Activated gamma-delta T cell treated with Interleukin-2 at 50 U/mL for 16 hours (primary cell): ENCODE results near the gene ACAP2.
"Not testable (repeated sequence)": the region's sequence is repeated elsewhere in the genome, so short reads cannot be mapped to it uniquely, and the experiment has no call there.

Experiments used
- DNase-seq: peaks from one replicate; pipeline ENCODE4 v3.0.0-alpha.2; 2020

ACAP2 gene

GRCh38 chr3:195385526-195385925 lies 57.3 kb downstream of the ACAP2 start:
- no peak for DNase-seq

DNA sequence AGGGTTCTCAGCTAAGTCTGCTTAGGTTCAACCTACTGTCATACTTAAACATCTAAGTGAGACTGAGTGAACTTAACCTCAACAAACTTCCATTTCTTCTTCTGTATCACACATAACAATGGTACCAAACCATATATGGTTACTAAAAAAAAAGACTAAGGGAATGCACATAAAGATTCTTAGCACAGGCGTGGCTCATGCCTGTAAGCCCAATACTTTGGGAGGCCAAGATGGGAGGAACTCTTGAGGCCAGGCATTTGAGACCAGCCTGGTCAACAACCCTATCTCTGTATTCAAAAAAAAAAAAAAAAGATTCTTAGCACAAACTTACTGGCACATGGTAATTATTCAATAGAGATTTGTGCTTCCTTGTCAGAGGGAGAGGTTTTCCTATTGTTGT lies 57.9 kb downstream of the ACAP2 start:
- DNase-seq = no peak

DNA sequence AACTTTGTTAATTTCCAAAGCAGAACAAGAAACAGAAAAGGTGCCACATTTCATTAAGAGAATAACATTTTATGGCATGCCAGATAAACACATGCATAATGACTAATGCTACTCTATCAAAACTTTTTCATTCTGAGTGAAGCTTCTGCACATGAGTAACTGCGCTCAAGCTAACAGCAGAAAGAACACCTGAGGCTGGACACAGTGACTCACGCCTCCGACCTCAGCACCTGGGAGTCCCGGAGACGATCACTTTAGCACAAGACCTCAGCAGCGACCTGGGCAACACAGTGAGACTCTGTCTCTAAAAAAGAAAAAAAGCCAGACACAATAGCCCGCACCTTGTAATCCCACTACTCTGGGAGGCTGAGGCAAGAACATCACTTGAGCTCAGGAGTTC lies 70.6 kb downstream of the ACAP2 start:
- no peak for DNase-seq

DNA sequence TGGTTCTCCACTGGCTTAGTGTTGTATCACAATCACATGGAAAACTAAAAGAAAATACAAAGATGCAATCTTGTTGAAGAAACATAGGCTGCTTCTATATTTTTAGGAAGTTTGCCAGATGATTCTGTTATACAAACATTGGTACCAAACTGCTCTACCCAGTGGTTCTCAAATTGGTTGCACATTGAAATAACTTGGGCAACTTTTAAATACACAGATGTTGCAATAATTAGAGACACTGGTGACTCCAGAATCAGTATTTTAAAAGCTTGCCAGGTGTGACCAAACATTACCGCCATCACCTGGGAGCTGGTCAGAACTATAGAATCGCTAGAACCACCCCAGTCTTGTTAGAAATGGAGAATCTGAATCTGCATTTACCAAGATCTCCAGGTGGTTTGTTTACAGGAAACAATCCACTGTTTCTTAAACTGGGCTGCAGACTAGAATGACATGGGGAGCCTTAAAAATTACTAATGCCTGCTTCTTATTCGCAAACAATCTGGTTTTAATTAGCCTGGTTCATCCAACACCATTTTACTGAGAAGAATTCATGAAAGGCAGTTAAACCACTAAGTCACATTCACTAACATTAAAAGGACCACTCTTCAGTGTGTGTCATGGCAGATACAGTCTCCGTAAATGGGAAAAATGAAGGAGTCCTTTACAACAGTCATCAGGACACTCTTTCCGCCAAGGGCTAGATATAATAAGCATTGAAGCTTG lies 76.5 kb downstream of the ACAP2 start:
- DNase-seq = no peak

DNA sequence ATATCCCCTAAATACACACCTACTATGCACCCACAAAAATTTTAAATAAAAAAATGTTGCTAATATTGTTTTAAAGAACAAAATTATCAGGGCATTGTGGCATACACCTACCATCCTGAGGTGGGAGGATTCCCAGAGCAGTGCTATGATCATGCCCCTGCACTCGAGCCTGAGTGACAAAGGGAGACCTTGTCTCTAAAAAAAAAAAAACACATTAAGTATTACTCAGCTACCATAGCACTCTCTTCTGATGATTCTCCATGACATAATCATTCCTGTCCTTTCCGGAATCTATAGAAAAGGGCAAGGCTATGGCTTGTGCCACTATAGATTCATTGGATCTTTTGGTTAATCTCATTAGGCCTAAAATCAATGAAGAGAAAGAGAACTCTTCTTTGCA lies 77.4 kb downstream of the ACAP2 start:
- DNase-seq = no peak

- not testable (repeated sequence) for DNase-seq
Observed at GRCh38 chr3:195357797-195358196, 85.0 kb downstream of the ACAP2 start.

- DNase-seq = no peak
Observed at GRCh38 chr3:195356151-195357086, 86.4 kb downstream of the ACAP2 start.

DNA sequence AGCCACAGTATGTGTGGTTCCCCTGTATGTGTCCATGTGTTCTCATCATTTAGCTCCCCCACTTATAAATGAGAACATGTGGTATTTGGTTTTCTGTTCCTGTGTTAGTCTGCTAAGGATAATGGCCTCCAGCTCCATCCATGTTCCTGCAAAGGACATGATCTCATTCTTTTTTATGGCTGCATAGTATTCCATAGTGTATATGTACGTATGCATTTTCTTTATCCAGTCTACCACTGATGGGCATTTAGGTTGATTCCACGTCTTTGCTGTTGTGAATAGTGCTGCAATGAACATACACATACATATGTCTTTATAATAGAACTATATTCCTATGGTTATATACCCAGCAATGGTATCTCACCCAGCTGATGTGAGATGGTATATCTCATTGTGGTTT lies 88.8 kb downstream of the ACAP2 start:
- not testable (repeated sequence) for DNase-seq

DNA sequence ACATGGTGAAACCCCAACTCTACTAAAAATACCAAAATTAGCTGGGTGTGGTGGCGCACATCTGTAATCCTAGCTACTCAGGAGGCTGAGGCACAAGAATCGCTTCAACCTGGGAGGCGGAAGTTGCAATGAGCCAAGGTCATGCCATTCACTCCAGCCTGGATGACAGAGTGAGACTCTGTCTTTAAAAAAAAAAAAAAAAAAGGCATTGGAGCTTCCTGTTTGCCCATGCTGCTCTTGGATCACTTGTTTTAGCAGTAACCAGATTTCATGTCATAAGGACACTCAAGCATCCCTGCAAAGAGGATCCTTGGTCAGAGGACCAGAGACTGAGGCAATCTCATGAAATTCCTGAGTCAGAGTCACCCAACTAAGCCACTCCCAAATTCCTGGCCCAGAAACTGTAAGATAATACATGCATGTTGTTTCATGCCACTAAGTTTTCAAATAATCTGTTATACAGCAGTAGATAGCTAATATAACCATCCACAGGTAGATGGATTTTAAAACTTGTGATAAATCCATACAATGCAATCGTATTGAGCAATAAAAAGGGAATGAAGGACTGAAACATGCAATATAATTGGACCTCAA lies 89.8 kb downstream of the ACAP2 start:
- DNase-seq = no peak

DNA sequence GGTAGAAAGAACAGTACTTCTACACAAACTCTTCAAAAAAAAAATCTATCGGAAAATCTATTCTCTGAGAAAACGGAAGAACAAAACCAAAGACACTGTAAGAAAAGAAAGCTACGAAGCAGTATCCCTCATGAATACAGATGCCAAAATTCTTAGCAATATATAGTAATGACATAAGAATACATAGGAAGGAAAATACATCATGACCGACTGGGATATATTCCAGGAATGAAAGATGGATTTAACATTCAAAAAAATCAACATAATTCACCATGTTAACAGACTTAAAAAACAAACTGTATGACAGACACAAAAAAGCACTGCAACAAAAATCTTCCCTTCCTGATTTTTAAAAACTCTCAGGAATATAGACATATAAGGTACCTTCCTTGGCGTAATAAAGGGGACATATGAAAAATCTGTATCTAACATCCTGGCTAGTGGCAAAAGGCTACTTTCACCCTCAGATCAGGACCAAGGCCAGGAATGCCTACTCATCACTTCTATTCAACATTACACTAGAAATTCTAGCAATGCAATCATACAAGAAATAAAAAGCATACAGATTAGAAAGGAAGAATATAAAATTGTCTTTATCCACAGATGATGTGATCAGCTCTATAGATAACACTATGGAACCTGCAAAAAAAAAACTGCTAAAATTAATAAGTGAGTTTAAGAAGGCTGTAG lies 94.2 kb downstream of the ACAP2 start:
- DNase-seq = no peak

DNA sequence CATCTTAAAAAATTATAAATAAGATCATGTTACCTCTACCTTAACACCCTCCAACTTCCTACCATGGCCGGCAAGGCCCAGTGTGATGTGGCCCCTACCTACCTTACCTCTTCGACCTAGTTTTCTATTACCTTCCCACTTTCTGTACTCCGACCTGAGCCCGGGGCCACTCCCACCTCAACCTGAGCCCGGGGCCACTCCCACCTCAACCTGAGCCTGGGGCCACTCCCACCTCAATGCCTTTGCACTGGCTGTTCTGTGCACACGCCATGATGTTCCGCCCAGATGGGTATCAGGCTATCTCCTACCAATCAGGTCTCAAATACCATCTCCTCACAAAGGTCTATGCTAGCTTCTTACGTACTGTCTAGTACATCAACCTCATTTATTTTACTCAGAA lies 105.1 kb downstream of the ACAP2 start:
- DNase-seq = no peak

GRCh38 chr3:195334967-195335366 lies 107.9 kb downstream of the ACAP2 start:
- DNase-seq = no peak

DNA sequence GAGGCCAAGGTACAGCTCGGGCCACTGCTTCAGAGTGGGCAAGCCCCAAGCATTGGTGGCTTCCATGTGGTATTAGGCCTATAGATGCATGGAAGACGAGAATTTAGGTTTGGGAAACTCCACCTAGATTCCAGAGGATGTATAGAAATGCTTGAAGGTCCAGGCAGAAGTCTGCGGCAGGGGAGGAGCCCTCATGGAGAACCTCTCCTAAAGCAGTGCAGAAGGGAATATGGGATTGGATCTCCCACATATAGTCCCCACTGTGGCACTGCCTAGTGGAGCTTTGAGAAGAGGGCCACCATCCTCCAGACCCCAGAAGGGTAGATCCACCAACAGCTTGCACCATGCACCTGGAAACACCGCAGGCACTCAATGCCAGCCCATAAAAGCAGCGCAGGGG lies 123.8 kb downstream of the ACAP2 start:
- no peak for DNase-seq

DNA sequence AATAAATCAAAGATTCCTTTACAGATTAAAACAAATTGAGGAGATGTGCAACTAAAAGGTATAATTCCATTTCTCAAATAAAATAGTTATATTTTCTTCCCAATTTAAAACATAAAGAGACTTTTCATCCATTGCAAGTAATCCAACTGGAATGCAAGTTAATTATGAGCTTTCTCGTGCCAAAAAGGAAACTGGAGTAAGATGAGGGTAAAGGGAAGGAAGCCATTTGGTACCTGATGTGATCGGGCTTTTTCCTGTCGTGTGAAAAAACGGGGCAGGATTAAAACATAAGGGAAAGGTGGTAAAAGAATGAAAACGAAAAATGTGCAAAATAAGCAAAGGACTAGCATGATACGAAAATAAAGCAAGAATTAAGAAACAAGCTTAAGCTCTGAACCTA lies 130.1 kb downstream of the ACAP2 start:
- DNase-seq = no peak

DNA sequence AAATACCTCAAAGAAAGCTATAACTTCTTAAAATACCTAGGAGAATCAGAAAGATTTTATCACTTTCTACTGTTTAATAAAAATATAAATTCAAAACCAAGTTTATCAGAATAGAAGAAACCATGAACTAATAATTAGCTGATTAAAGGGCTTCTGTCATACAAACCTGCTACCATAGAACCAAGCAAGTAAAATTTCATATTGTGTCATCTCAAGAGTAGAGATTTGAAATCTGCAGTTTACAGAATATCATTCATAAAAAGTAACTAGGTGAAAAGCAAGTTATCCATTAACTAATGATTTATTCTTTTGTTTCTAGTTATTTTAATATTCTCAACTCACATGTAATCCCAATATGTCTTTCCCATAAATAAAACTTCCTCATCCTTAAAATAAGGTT lies 135.1 kb downstream of the ACAP2 start:
- DNase-seq = no peak

GRCh38 chr3:195306369-195306768 lies 136.5 kb downstream of the ACAP2 start:
- no peak for DNase-seq

GRCh38 chr3:195302431-195302830 lies 140.4 kb downstream of the ACAP2 start:
- no peak for DNase-seq

- no peak for DNase-seq
Observed at GRCh38 chr3:195297446-195297845, 145.4 kb downstream of the ACAP2 start.

DNA sequence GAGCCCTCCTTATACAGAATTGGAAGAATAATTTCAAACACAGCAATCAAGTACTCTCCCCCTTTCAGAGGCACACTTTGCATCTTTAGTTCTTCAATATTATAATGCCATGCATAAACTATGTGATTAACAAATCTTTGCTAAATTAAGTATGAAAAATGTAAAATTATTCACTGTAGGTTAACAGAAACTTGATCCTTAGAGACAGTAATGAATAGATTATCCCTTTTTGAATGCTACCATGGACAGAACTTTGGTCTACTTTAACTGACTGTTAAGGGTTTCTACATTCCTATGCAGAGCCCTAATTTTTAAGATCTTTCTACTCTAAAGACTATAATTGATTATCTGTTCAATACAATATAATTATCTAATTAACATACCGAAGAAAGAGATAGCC lies 146.2 kb downstream of the ACAP2 start:
- DNase-seq = no peak

DNA sequence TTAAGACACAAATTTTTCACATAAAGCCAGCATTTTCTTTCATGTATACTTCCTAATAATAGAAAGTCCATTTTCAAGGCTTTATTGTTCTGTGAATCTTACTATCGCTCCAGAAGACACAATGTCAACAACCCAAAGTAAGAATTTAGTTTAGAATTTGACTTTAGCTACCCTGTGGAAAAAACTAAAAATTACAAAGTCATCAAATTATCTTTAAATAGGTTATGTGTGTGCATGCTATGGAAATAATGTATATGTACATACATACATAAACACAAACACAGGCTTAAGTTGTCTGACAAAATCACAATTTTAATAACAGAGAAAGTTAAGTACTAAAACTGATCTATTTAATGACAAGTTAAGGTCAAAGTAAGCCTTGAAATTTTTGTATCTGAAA lies 151.7 kb downstream of the ACAP2 start:
- DNase-seq = no peak

GRCh38 chr3:195290643-195291042 lies 152.2 kb downstream of the ACAP2 start:
- DNase-seq = not testable (repeated sequence)

GRCh38 chr3:195286115-195286872 lies 156.5 kb downstream of the ACAP2 start:
- DNase-seq = no peak
